ENCODE measurements around the gene RELCH.

RELCH gene

GRCh38 chr18:62211325-62211828 lies 24.3 kb downstream of the RELCH start:
- no peak for DNase-seq (ENCODE audit: low read depth)
- in situ Hi-C loops (cut with HindIII; ENCODE audit: low sequenced_read_pairs), result no loop called here
- no peak overlapping the region for H3K4me3 ChIP-seq (ENCODE audit: low read depth, low read length)
- TF ChIP-seq, protein P1, sequence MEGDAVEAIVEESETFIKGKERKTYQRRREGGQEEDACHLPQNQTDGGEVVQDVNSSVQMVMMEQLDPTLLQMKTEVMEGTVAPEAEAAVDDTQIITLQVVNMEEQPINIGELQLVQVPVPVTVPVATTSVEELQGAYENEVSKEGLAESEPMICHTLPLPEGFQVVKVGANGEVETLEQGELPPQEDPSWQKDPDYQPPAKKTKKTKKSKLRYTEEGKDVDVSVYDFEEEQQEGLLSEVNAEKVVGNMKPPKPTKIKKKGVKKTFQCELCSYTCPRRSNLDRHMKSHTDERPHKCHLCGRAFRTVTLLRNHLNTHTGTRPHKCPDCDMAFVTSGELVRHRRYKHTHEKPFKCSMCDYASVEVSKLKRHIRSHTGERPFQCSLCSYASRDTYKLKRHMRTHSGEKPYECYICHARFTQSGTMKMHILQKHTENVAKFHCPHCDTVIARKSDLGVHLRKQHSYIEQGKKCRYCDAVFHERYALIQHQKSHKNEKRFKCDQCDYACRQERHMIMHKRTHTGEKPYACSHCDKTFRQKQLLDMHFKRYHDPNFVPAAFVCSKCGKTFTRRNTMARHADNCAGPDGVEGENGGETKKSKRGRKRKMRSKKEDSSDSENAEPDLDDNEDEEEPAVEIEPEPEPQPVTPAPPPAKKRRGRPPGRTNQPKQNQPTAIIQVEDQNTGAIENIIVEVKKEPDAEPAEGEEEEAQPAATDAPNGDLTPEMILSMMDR (IDR thresholded peaks at IDR 0.05; ENCODE audit: low read depth, low read length, missing control alignments), result no peak

GRCh38 chr18:62214790-62215189 lies 27.7 kb downstream of the RELCH start:
- TF ChIP-seq, protein P1 (IDR thresholded peaks at IDR 0.05; ENCODE audit: low read depth, low read length, missing control alignments), result no peak
- in situ Hi-C loops (cut with HindIII; ENCODE audit: low sequenced_read_pairs), result no loop called here
- no peak overlapping the region for H3K4me3 ChIP-seq (ENCODE audit: low read depth, low read length)
- DNase-seq (ENCODE audit: low read depth), result no peak

DNA sequence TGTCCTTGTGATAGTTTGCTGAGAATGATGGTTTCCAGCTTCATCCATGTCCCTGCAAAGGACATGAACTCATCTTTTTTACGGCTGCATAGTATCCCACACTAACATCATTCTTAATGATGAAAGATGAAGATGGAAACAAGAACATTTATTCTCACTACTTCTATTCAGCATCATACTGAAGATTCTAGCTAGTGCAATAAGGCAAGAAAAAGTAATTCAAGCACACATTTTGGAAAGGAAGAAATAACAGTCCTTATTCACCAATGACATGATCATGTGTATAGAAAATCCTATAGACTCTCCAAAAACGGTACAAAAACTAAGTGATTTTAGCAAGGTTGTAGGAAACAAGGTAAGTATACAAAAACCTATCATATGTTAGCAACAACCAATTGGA lies 37.2 kb downstream of the RELCH start:
- in situ Hi-C loops (cut with HindIII; ENCODE audit: low sequenced_read_pairs), result no loop called here
- TF ChIP-seq, protein P1 (IDR thresholded peaks at IDR 0.05; ENCODE audit: low read depth, low read length, missing control alignments), result no peak
- DNase-seq (ENCODE audit: low read depth), result no peak
- no peak overlapping the region for H3K4me3 ChIP-seq (ENCODE audit: low read depth, low read length)

DNA sequence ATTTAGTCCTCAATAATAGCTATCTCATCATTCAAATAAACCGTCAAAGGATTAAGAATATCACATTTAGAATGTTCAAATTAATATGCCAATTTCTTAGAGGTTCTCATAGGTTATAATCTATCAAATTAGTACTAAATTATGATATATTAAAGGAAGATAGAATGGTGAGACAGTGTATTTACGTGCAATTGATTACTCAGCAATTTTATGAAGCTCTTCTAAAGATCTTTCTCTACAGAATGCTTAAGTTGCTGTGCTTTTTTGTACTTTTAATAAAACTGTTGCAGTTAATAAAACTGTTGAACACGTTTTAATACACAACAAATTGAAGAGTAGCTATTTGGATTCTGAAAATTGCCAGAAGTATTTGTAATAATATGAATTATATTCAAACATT lies 39.0 kb downstream of the RELCH start:
- H3K4me3 ChIP-seq (ENCODE audit: low read depth, low read length), result no peak overlapping the region

GRCh38 chr18:62236252-62236651 lies 49.2 kb downstream of the RELCH start:
- DNase-seq (ENCODE audit: low read depth), result no peak
- TF ChIP-seq, protein P1 (IDR thresholded peaks at IDR 0.05; ENCODE audit: low read depth, low read length, missing control alignments), result no peak
- no peak overlapping the region for H3K4me3 ChIP-seq (ENCODE audit: low read depth, low read length)
- in situ Hi-C loops (cut with HindIII; ENCODE audit: low sequenced_read_pairs), result no loop called here

More for the DNA sequence above, 39.0 kb downstream of the RELCH start:
- TF ChIP-seq, protein P1 (IDR thresholded peaks at IDR 0.05; ENCODE audit: low read depth, low read length, missing control alignments), result no peak
- no peak for DNase-seq (ENCODE audit: low read depth)
- in situ Hi-C loops (cut with HindIII; ENCODE audit: low sequenced_read_pairs), result no loop called here

GRCh38 chr18:62239475-62239874 lies 52.4 kb downstream of the RELCH start:
- TF ChIP-seq, protein P1 (IDR thresholded peaks at IDR 0.05; ENCODE audit: low read depth, low read length, missing control alignments), result no peak

DNA sequence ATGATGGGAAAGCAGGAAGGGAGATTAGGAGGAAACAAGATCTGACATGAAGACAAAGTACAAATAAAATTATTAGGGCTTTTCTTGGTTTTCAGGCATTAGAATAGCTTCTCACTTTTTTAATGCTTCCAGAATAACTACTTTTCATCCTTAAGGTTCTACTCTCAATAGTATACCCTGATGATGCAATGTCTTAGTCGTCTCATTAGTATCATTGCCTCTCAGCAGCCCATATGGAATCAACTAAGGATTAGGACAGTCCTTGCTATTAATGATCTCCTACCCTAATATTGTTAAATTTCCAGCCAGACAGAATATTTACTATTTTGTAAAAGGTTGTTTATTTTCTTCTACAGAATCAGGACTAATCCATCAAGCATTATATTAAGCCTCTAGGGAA lies 55.9 kb downstream of the RELCH start:
- TF ChIP-seq, protein P1 (IDR thresholded peaks at IDR 0.05; ENCODE audit: low read depth, low read length, missing control alignments), result no peak
- no peak overlapping the region for H3K4me3 ChIP-seq (ENCODE audit: low read depth, low read length)
- in situ Hi-C loops (cut with HindIII; ENCODE audit: low sequenced_read_pairs), result no loop called here
- DNase-seq (ENCODE audit: low read depth), result no peak

More at GRCh38 chr18:62239475-62239874, 52.4 kb downstream of the RELCH start:
- DNase-seq (ENCODE audit: low read depth), result no peak
- in situ Hi-C loops (cut with HindIII; ENCODE audit: low sequenced_read_pairs), result no loop called here
- no peak overlapping the region for H3K4me3 ChIP-seq (ENCODE audit: low read depth, low read length)
